IMR-90 (cell line): ENCODE results near the gene RETREG1. TPM values are rescaled to one million over a fixed set of nuclear protein-coding genes. Genes with fewer than 3 reads are reported as not detected.

Experiments used
- ATAC-seq: fragments of 200-7000 bp; cut with Tn5 transposase; 2 replicates; pipeline ENCODE4 v1.9.1; 2020; ENCODE audit warnings: low read depth, mild to moderate bottlenecking, moderate library complexity
- BruUV-seq: library from RNA; stranded (reverse); fragments of 400-500 nt; replicated peaks from 2 replicates; lab custom pipeline; 2021; lab: Mats Ljungman, UMichigan
- CTCF ChIA-PET: fragments of 300-600 bp; formaldehyde crosslinking; extraction: SDS; loops from one replicate; lab custom pipeline; 2021; ENCODE audit warnings: antibody characterized with exemption; lab: Yijun Ruan, JAX
- POLR2A ChIA-PET: fragments of 300-600 bp; sonication (Branson Sonifier 250); formaldehyde crosslinking; loops from one replicate; lab custom pipeline; 2022; ENCODE audit warnings: antibody characterized with exemption; ENCODE audit not compliant: unreplicated experiment; lab: Charles Lee
- DNase-seq: peaks from one replicate; pipeline ENCODE4 v3.0.0; 2013
- H2AFZ ChIP-seq: replicated peaks from 2 replicates; pipeline ENCODE3; 2013; ENCODE audit warnings: low read length, mild to moderate bottlenecking; ENCODE audit not compliant: poor library complexity
- H2AK5ac ChIP-seq: 2 replicates; pipeline ENCODE4 v1.6.1; 2013; ENCODE audit warnings: low read depth, low read length, inconsistent platforms
- H2AK9ac ChIP-seq: replicated peaks from 2 replicates; pipeline ENCODE3; 2013; ENCODE audit warnings: mild to moderate bottlenecking, low read depth, low read length, moderate library complexity; ENCODE audit not compliant: poor library complexity
- H2BK120ac ChIP-seq: 2 replicates; pipeline ENCODE4 v1.6.1; 2013; ENCODE audit warnings: low read depth, low read length, inconsistent platforms
- H2BK15ac ChIP-seq: 3 replicates; pipeline ENCODE4 v1.6.1; 2013; ENCODE audit warnings: low read depth, low read length, inconsistent platforms
- H2BK20ac ChIP-seq: 2 replicates; pipeline ENCODE4 v1.6.1; 2013; ENCODE audit warnings: low read depth, mild to moderate bottlenecking, inconsistent platforms, low read length, moderate library complexity
- H2BK5ac ChIP-seq: 2 replicates; pipeline ENCODE4 v1.6.1; 2013; ENCODE audit warnings: mild to moderate bottlenecking, low read depth, low read length, inconsistent platforms; ENCODE audit not compliant: poor library complexity, severe bottlenecking
- H3K14ac ChIP-seq: replicated peaks from 2 replicates; pipeline ENCODE4 v1.6.1; 2013; ENCODE audit warnings: low read depth, low read length, inconsistent platforms
- H3K18ac ChIP-seq: 2 replicates; pipeline ENCODE4 v1.6.1; 2013; ENCODE audit warnings: low read depth, low read length, control low read depth
- H3K23ac ChIP-seq: 2 replicates; pipeline ENCODE4 v1.6.1; 2013; ENCODE audit warnings: low read depth, low read length, inconsistent platforms
- H3K27ac ChIP-seq: 2 replicates; pipeline ENCODE4 v1.5.1; 2013; ENCODE audit warnings: mild to moderate bottlenecking, control low read depth, low read length; ENCODE audit not compliant: insufficient read depth
- H3K27me3 ChIP-seq: 2 replicates; pipeline ENCODE4 v1.6.1; 2013; ENCODE audit warnings: low read length; ENCODE audit not compliant: control insufficient read depth, insufficient read depth
- H3K36me3 ChIP-seq: 2 replicates; pipeline ENCODE4 v1.6.1; 2013; ENCODE audit warnings: low read length, mixed read lengths; ENCODE audit not compliant: control insufficient read depth, insufficient read depth
- H3K4ac ChIP-seq: 2 replicates; pipeline ENCODE4 v1.6.1; 2013; ENCODE audit warnings: low read depth, low read length, inconsistent platforms
- H3K4me1 ChIP-seq: 2 replicates; pipeline ENCODE4 v1.6.1; 2013; ENCODE audit warnings: low read length, mixed read lengths; ENCODE audit not compliant: control insufficient read depth, insufficient read depth
- H3K4me2 ChIP-seq: 2 replicates; pipeline ENCODE4 v1.6.1; 2013; ENCODE audit warnings: low read depth, mild to moderate bottlenecking, control low read depth, low read length, moderate library complexity
- H3K4me3 ChIP-seq: 2 replicates; pipeline ENCODE4 v1.5.1; 2013; ENCODE audit warnings: low read depth, mild to moderate bottlenecking, control low read depth, low read length, moderate library complexity; ENCODE audit not compliant: insufficient read depth
- H3K56ac ChIP-seq: 2 replicates; pipeline ENCODE4 v1.6.1; 2013; ENCODE audit warnings: low read length, inconsistent platforms; ENCODE audit not compliant: insufficient read depth; ENCODE audit errors: extremely low read depth
- H3K79me1 ChIP-seq, 2 experiments: 2 replicates each; pipeline ENCODE4 v1.6.1; 2013; ENCODE audit warnings: low read length in 2 of 2, inconsistent platforms in 1 of 2, low read depth in 1 of 2
- H3K9ac ChIP-seq: 2 replicates; pipeline ENCODE4 v1.6.1; 2013; ENCODE audit warnings: low read depth, low read length, control low read depth
- H3K9me1 ChIP-seq: 2 replicates; pipeline ENCODE4 v1.6.1; 2013; ENCODE audit warnings: low read length, inconsistent platforms; ENCODE audit not compliant: insufficient read depth
- H3K9me3 ChIP-seq: 2 replicates; pipeline ENCODE4 v1.6.1; 2013; ENCODE audit warnings: low read length; ENCODE audit not compliant: control insufficient read depth, insufficient read depth
- H4K20me1 ChIP-seq: 2 replicates; pipeline ENCODE4 v1.6.1; 2013; ENCODE audit warnings: low read length, inconsistent platforms; ENCODE audit not compliant: insufficient read depth
- H4K5ac ChIP-seq: 2 replicates; pipeline ENCODE4 v1.6.1; 2013; ENCODE audit warnings: mild to moderate bottlenecking, low read depth, low read length, control low read depth
- H4K8ac ChIP-seq, 2 experiments: 2 replicates each; pipeline ENCODE4 v1.6.1; 2013; ENCODE audit warnings: low read depth in 2 of 2, low read length in 2 of 2, control low read depth in 1 of 2, inconsistent platforms in 1 of 2
- H4K91ac ChIP-seq: 2 replicates; pipeline ENCODE4 v1.6.1; 2013; ENCODE audit warnings: low read depth, low read length, inconsistent platforms; ENCODE audit not compliant: insufficient read depth
- FOS ChIP-seq: fragments of 150-350 bp; IDR thresholded peaks from 2 replicates; pipeline ENCODE4 v1.6.1; 2016; ENCODE audit warnings: low read depth, low read length
- NFE2L2 ChIP-seq: fragments of 150-350 bp; IDR thresholded peaks from 2 replicates; pipeline ENCODE4 v1.6.1; 2016; ENCODE audit warnings: low read depth, mild to moderate bottlenecking, low read length
- SMC3 ChIP-seq: fragments of 150-350 bp; IDR thresholded peaks from 2 replicates; pipeline ENCODE4 v1.6.1; 2016; ENCODE audit warnings: low read depth, mild to moderate bottlenecking, antibody characterized with exemption, low read length, moderate library complexity
- WGBS, 2 experiments: methylation state at CpG; one replicate each; pipeline versions ENCODE4 v1.1.5 to v1.1.7; 2013; ENCODE audit warnings: missing lambda C conversion rate in 2 of 2; ENCODE audit not compliant: insufficient read length in 1 of 2; ENCODE audit errors: extremely low coverage in 2 of 2; 5-methylcytosine and 5-hydroxymethylcytosine counted together
- dilution Hi-C: fragments of 300-500 bp; cut with HindIII; formaldehyde crosslinking; loops from one replicate; pipeline ENCODE4 v1.14.3; 2018; ENCODE audit warnings: low sequenced_read_pairs; ENCODE audit not compliant: unreplicated experiment
- in situ Hi-C: fragments of 300-500 bp; cut with MboI; formaldehyde crosslinking; loops from 3 replicates; pipeline ENCODE4 v1.14.3; 2019; ENCODE audit warnings: low sequenced_read_pairs, inconsistent platforms, mixed read lengths
- intact Hi-C: fragments of 100-400 bp; cut with micrococcal nuclease; formaldehyde crosslinking; loops from 2 replicates; pipeline ENCODE4 v1.10.0; 2022
- polyA plus RNA-seq, 3 experiments: library from polyadenylated mRNA; depleted of rRNA; stranded (reverse); fragments of >200 nt; gene quantifications; 2 replicates each; pipeline ENCODE4 v1.2.3, GENCODE V29; 2012; ENCODE audit warnings: low replicate concordance in 1 of 3
- total RNA-seq: library from RNA; depleted of rRNA; stranded (reverse); fragments of >200 nt; gene quantifications from 2 replicates; pipeline ENCODE4 v1.2.3, GENCODE V29; 2012
- TF ChIP-seq, protein P1 (sequence below): fragments of 150-350 bp; IDR thresholded peaks from 2 replicates; pipeline ENCODE4 v1.6.1; 2016; ENCODE audit warnings: low read depth, mild to moderate bottlenecking, low read length, moderate library complexity, borderline replicate concordance
- TF ChIP-seq, protein P2 (sequence below): fragments of 150-350 bp; IDR thresholded peaks from 2 replicates; pipeline ENCODE4 v1.6.1; 2017; ENCODE audit warnings: mild to moderate bottlenecking, antibody characterized with exemption, low read length, low read depth

Gene RETREG1
- total and polyA plus RNA-seq, 2 of the 4 experiments (the other 2 are of a cell fraction): not detected

DNA sequence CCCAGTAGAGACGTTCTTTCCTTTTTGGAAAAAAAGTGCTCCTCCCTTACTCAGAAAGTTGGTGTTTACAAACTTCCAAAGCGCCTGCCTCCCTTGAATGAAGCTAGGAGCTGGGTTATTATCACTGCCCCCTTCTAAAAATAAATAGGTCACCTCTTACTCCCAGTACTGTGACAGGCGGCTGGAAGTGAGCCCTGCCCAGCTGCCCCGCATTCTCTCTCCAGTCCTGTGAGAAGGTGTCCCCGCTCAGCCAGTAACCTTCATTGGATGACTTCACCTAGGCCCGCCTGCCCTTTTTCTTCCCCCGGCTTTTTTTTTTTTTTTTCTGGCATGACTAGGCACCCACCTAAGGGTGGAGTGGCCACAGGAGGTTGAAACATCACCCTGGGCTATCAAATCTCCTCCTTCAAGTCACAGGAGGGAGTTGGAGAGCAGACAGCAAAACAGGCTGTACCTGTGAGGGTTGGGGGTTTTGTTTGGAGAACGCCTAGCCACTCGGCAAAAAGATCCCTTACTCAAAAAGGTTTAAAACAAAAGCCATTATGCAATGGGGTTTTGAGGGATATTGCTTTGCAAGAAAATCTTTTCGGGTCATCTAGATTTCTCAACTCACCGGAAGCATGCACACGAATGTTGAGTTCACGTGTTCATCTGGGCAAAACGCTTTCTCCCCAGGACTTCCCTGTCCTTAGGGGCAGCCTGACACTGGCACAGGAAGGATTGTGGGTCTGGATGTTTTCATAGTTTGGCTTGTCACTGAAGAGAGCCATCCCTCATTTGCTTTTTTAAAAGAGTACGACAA, 107.9 kb downstream of the RETREG1 start:
- no peak overlapping the region for H3K18ac ChIP-seq
- WGBS, 2 experiments: no CpG with 5 or more reads among the region's 15 CpGs
- no peak overlapping the region for H3K4me2 ChIP-seq
- H2BK5ac ChIP-seq: no peak overlapping the region
- no peaks in the 10 kb centered on the region for H3K79me1 ChIP-seq
- in situ Hi-C loops (no loop called here), intact Hi-C loops (no loop called here), dilution Hi-C loops (no loop called here)
- H3K4me1 ChIP-seq: no peaks in the 10 kb centered on the region
- peaks cover 31% of the 10 kb centered on the region for H3K27me3 ChIP-seq
- no peak overlapping the region for H2BK15ac ChIP-seq
- no peak for DNase-seq
- no peaks in the 10 kb centered on the region for H3K36me3 ChIP-seq
- H3K9me1 ChIP-seq: no peaks in the 10 kb centered on the region
- no peak overlapping the region for H2AFZ ChIP-seq
- no peak overlapping the region for H3K27ac ChIP-seq
- H3K9me3 ChIP-seq: no peaks in the 10 kb centered on the region
- no peak for ATAC-seq
- H3K9ac ChIP-seq: no peak overlapping the region
- no peak overlapping the region for H2AK5ac ChIP-seq
- no peak overlapping the region for H2AK9ac ChIP-seq
- no peak overlapping the region for H3K14ac ChIP-seq
- no peak overlapping the region for H3K4me3 ChIP-seq
- H3K23ac ChIP-seq: no peak overlapping the region
- no peak overlapping the region for H3K4ac ChIP-seq
- H4K8ac ChIP-seq: no peak overlapping the region
- TF ChIP-seq SMC3 (no peak), FOS (no peak), NFE2L2 (no peak)
- TF ChIP-seq, protein P1, sequence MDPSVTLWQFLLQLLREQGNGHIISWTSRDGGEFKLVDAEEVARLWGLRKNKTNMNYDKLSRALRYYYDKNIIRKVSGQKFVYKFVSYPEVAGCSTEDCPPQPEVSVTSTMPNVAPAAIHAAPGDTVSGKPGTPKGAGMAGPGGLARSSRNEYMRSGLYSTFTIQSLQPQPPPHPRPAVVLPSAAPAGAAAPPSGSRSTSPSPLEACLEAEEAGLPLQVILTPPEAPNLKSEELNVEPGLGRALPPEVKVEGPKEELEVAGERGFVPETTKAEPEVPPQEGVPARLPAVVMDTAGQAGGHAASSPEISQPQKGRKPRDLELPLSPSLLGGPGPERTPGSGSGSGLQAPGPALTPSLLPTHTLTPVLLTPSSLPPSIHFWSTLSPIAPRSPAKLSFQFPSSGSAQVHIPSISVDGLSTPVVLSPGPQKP: no peak
- TF ChIP-seq, protein P2, sequence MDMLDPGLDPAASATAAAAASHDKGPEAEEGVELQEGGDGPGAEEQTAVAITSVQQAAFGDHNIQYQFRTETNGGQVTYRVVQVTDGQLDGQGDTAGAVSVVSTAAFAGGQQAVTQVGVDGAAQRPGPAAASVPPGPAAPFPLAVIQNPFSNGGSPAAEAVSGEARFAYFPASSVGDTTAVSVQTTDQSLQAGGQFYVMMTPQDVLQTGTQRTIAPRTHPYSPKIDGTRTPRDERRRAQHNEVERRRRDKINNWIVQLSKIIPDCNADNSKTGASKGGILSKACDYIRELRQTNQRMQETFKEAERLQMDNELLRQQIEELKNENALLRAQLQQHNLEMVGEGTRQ: no peak
- CTCF ChIA-PET: no interaction called here
- no peak overlapping the region for H3K56ac ChIP-seq
- BruUV-seq: no TSS peak
- no peak overlapping the region for H4K5ac ChIP-seq
- no peak overlapping the region for H2BK20ac ChIP-seq
- POLR2A ChIA-PET: no interaction called here
- no peak overlapping the region for H2BK120ac ChIP-seq
- H4K20me1 ChIP-seq: no peaks in the 10 kb centered on the region
- no peak overlapping the region for H4K91ac ChIP-seq
